Keratinocyte (primary cell): ENCODE results near the gene ERC1. TPM values are rescaled to one million over a fixed set of nuclear protein-coding genes. Genes with fewer than 3 reads are reported as not detected.

Experiments
- DNase-seq: peaks from one replicate; pipeline ENCODE4 v3.0.0-alpha.2; 2011; ENCODE audit warnings: low read depth, missing footprints, low spot score
- FAIRE-seq: peaks from 2 replicates; lab custom pipeline; 2011; peaks lifted over from hg19 to GRCh38; lab: Jason Lieb, UNC
- H2AFZ ChIP-seq: 2 replicates; pipeline ENCODE4 v1.6.0; 2012; ENCODE audit warnings: low read length, control low read depth, inconsistent platforms; ENCODE audit not compliant: control insufficient read depth
- H3K27ac ChIP-seq: 2 replicates; pipeline ENCODE4 v1.5.1; 2011; ENCODE audit warnings: low read length; ENCODE audit not compliant: control insufficient read depth, insufficient read depth
- H3K27me3 ChIP-seq: 3 replicates; pipeline ENCODE4 v1.6.0; 2011; ENCODE audit warnings: low read length; ENCODE audit not compliant: control insufficient read depth, insufficient read depth; ENCODE audit errors: extremely low read depth
- H3K36me3 ChIP-seq, 2 experiments: 2 replicates in 1 of 2; 3 replicates in 1 of 2; pipeline ENCODE4 v1.5.1; 2011; ENCODE audit warnings: low read length in 2 of 2, mild to moderate bottlenecking in 1 of 2; ENCODE audit not compliant: control insufficient read depth in 2 of 2, insufficient read depth in 2 of 2; ENCODE audit errors: extremely low read depth in 1 of 2
- H3K4me1 ChIP-seq: 3 replicates; pipeline ENCODE4 v1.5.1; 2011; ENCODE audit warnings: low read length; ENCODE audit not compliant: control insufficient read depth, insufficient read depth; ENCODE audit errors: extremely low read depth
- H3K4me2 ChIP-seq: 3 replicates; pipeline ENCODE4 v1.6.0; 2011; ENCODE audit warnings: low read depth, low read length; ENCODE audit not compliant: control insufficient read depth, insufficient read depth; ENCODE audit errors: extremely low read depth
- H3K4me3 ChIP-seq, 3 experiments: fragments of 200-600 bp in 1 of 3; sonication (generic) in 1 of 3; 2 replicates in 2 of 3; 3 replicates in 1 of 3; pipeline ENCODE4 v1.5.1; 2011 to 2016; ENCODE audit warnings: low read length in 3 of 3, mild to moderate bottlenecking in 3 of 3, control low read depth in 2 of 3, inconsistent platforms in 1 of 3, low read depth in 1 of 3, mixed read lengths in 1 of 3, mixed run types in 1 of 3, moderate library complexity in 1 of 3; ENCODE audit not compliant: control insufficient read depth in 2 of 3, insufficient read depth in 2 of 3; ENCODE audit errors: extremely low read depth in 1 of 3
- H3K79me2 ChIP-seq: 2 replicates; pipeline ENCODE4 v1.6.0; 2012; ENCODE audit warnings: low read length; ENCODE audit not compliant: control insufficient read depth, insufficient read depth
- H3K9ac ChIP-seq: 3 replicates; pipeline ENCODE4 v1.6.0; 2011; ENCODE audit warnings: low read length; ENCODE audit not compliant: control insufficient read depth, insufficient read depth; ENCODE audit errors: extremely low read depth
- H3K9me1 ChIP-seq: 3 replicates; pipeline ENCODE4 v1.6.0; 2011; ENCODE audit warnings: low read length; ENCODE audit not compliant: control insufficient read depth, insufficient read depth; ENCODE audit errors: extremely low read depth
- H3K9me3 ChIP-seq: 2 replicates; pipeline ENCODE4 v1.5.1; 2012; ENCODE audit warnings: low read depth, low read length; ENCODE audit not compliant: control insufficient read depth
- H4K20me1 ChIP-seq: 3 replicates; pipeline ENCODE4 v1.6.0; 2011; ENCODE audit warnings: low read length; ENCODE audit not compliant: control insufficient read depth, insufficient read depth; ENCODE audit errors: extremely low read depth
- CTCF ChIP-seq, 3 experiments: IDR thresholded peaks in 1 of 3; conservative IDR thresholded peaks in 1 of 3; optimal IDR thresholded peaks in 1 of 3; 2 replicates in 2 of 3; 3 replicates in 1 of 3; pipeline versions ENCODE3 to v1.5.1; 2011; ENCODE audit warnings: low read length in 3 of 3, mild to moderate bottlenecking in 3 of 3, moderate library complexity in 2 of 3, control low read depth in 1 of 3, inconsistent platforms in 1 of 3; ENCODE audit not compliant: insufficient read depth in 2 of 3; ENCODE audit errors: extremely low read depth in 1 of 3
- EZH2 ChIP-seq: IDR thresholded peaks from one replicate; pipeline ENCODE4 v1.6.1; 2012; ENCODE audit warnings: inconsistent platforms, mild to moderate bottlenecking, low read length, moderate library complexity
- dilution Hi-C: fragments of 300-500 bp; cut with MboI; formaldehyde crosslinking; loops from one replicate; pipeline ENCODE4 v1.7.0; 2020; ENCODE audit warnings: low sequenced_read_pairs; ENCODE audit not compliant: extremely low pct_ligation_motif_present
- polyA plus RNA-seq, 5 experiments: library from polyadenylated mRNA; depleted of rRNA in 3 of 5; stranded (reverse) in 3 of 5; stranded (forward) in 1 of 5; unstranded in 1 of 5; fragments of >200 nt; gene quantifications; 1 replicate in 1 of 5; 2 replicates in 3 of 5; 3 replicates in 1 of 5; pipeline versions ENCODE4 v1.2.1 to v1.2.3, GENCODE V29; 2011 to 2012; ENCODE audit warnings: missing spikeins in 2 of 5, low read depth in 1 of 5, low replicate concordance in 1 of 5

Gene ERC1
- polyA plus RNA-seq, 1 donor (not counting 4 experiments of a cell fraction or from before 2014, with no cell fraction given) = 16.1 TPM

- H3K27me3 ChIP-seq = no peaks in the 10 kb centered on the region
- dilution Hi-C loops = no loop called here
- no peak overlapping the region for H3K4me3 ChIP-seq
Observed at GRCh38 chr12:1413930-1414329, 422.9 kb downstream of the ERC1 start.

GRCh38 chr12:1418144-1418543, 427.1 kb downstream of the ERC1 start:
- H3K27me3 ChIP-seq = no peaks in the 10 kb centered on the region
- H4K20me1 ChIP-seq = no peaks in the 10 kb centered on the region
- H3K9me3 ChIP-seq = peaks cover 5% of the 10 kb centered on the region
- peaks cover 0 to 4% of the 10 kb centered on the region in 2 experiments for H3K36me3 ChIP-seq
- FAIRE-seq (no peak), DNase-seq (no peak)
- no peak overlapping the region for H3K9ac ChIP-seq
- no peaks in the 10 kb centered on the region for H3K9me1 ChIP-seq
- H2AFZ ChIP-seq = no peak overlapping the region
- H3K79me2 ChIP-seq = no peaks in the 10 kb centered on the region
- H3K4me3 ChIP-seq = no peak overlapping the region
- dilution Hi-C loops = no loop called here
- no peak overlapping the region for H3K27ac ChIP-seq
- no peak overlapping the region for H3K4me2 ChIP-seq
- H3K4me1 ChIP-seq = no peaks in the 10 kb centered on the region
- TF ChIP-seq EZH2 (no peak), CTCF (optimal IDR thresholded peaks at IDR 0.05 in 1 of 3, IDR thresholded peaks at IDR 0.05 in 1 of 3, conservative IDR thresholded peaks at IDR 0.05 in 1 of 3; ENCODE audit: extremely low read depth in 1 of 3, insufficient read depth in 2 of 3, low read length in 3 of 3) (no peak)

More at GRCh38 chr12:1413930-1414329, 422.9 kb downstream of the ERC1 start:
- H3K4me1 ChIP-seq = no peaks in the 10 kb centered on the region
- H3K9me1 ChIP-seq = no peaks in the 10 kb centered on the region
- DNase-seq (no peak), FAIRE-seq (no peak)
- no peaks in the 10 kb centered on the region for H4K20me1 ChIP-seq
- H3K27ac ChIP-seq = no peak overlapping the region
- H3K4me2 ChIP-seq = no peak overlapping the region
- TF ChIP-seq CTCF (optimal IDR thresholded peaks at IDR 0.05 in 1 of 3, IDR thresholded peaks at IDR 0.05 in 1 of 3, conservative IDR thresholded peaks at IDR 0.05 in 1 of 3; ENCODE audit: extremely low read depth in 1 of 3, insufficient read depth in 2 of 3, low read length in 3 of 3) (no peak), EZH2 (no peak)
- no peaks in the 10 kb centered on the region for H3K79me2 ChIP-seq
- H3K9ac ChIP-seq = no peak overlapping the region
- H3K36me3 ChIP-seq = peaks cover 4 to 5% of the 10 kb centered on the region in 2 experiments
- H3K9me3 ChIP-seq = no peaks in the 10 kb centered on the region
- no peak overlapping the region for H2AFZ ChIP-seq
